ENCODE data around the gene PPP1R16B. TPM values are rescaled to one million over a fixed set of nuclear protein-coding genes. Genes with fewer than 3 reads are reported as not detected.

Gene PPP1R16B
- polyA plus RNA-seq, 3 donors, result 7.2 to 8.3 (median 7.3) TPM

DNA sequence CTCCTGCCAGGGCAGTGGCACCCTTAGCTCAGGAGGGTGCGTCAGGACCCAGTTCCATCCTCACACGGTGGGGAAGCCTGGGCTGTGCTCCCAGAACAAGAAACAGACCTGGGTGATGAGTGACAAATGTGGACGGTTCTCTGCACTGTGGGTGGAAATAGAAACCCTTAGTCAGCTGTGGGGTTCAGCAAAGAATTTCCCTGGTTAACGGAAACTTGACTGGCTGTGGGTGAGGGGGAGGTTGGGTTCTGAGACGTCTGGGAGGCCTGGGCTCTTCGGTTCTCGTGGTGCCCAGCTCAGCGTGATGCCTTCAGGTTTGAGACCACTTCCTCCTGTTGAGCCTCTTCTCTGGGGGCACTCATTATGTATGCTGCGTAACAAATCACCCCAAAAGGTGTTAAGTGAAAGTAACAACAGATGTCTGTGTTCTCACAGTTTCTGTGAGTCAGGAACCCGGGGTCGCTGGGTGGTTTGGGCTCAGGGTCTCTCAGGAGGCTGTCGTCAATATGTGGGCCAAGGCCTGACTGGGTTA lies 67.6 kb downstream of the PPP1R16B start:
- DNase-seq, result no peak

DNA sequence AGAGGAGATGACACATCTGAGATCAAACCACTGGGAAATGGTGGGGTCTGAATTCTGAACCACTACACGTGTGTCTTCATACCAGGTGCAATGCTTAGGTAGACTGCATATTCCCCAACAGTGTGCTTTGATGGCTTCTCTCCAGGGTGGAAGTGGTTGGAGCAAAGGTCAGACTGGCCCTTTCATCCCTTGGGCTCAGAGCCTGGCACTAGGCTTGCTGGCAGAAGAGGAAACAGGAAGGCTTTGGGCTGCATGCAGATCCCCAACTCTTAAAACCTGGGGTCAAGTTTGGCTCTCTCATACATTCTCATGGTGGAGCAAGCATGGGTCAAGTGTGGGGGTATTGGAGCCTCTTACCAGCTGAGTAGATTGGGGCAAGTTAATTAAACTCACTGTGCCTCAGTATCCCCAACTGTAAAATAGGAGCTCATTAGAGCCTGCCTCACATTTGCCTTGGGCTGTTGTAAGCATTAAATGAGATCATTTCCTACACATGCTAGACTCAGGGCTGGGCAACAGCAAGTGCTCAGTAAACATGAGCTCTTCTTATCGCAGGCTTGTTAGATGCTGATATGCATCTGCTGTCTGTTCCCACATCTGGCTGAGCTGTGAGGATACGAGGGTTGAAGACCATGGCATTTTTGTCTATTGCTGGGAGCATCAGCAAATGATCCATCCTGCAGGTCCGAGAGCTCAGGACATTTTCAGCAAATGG lies 69.1 kb downstream of the PPP1R16B start:
- DNase-seq, result no peak

DNA sequence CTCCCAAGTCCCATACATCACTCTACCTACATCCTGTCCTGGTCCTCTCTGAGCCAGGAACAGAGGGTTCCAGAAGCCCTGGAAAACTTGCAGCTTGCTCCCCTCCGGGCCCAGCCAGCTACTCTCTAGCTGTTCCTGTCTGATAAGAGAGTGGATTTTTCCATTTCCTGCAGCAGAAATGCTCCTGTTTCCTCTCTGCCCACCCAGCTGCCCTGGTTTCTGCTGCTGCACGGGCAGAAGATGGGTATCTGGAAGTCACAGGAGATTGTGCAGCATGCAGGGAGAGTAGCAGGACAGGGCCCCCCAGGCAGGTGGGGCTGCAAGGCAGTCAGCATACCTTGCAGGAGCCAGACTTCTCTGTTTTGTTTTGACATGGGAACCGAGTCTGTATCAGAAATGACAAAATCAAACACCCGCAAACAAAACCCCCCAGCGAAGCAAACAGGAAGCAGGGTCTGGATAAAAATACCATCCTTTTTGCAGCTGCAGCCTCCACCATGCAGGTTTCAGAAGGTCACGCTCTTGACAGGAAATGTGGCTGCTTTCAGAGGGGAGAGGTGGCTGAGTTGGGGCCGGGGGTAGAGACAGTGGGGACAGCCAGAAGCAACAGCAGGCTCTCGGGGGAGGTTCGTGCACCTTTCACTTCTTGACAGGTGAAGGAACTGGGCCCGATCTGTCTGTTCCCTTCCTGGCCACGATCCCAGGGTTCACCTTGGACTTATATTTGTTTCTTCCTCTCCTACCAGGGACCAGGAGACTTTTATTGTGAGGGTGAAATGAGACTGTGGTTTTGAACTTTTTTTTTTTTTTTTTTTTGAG lies 69.9 kb downstream of the PPP1R16B start:
- no peak for DNase-seq

DNA sequence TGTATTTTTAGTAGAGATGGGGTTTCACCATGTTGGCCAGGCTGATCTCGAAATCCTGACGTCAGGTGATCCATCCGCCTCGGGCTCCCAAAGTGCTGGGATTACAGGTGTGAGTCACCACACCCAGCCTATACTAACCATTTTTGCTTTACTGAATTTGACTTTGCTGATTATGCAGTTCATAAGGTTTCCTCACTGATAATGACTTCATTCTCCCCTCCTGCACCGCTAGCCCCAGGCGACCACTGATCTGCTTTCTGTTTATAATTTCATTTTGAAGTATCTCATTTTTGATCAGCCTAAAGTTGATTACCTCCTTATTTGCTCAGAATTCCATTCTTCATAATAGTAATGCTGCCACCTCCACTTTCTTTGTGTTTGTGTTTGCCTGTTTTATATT lies 72.0 kb downstream of the PPP1R16B start:
- no peak for DNase-seq

DNA sequence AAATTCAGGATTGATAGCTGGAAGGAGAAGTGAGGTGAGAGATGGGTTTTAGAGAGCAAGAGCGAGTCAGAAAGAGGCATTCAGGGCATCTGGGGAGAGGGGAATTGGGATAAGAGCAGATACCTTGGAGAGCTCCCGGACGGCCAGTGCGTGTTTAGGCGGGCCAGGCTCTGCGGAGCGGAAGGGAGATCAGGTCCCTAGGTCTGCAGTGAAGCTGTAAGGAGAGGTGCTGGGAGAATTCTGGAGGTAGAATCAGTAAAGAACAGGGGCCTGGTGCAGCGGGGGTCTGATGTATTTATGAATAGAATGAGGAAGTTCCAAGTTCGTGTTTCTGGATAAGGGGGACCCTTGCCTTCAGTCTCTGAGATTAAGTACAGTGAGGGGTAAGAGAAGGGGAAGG lies 73.4 kb downstream of the PPP1R16B start:
- DNase-seq, result peak; percentile 61

- no peak for DNase-seq
These were observed 75.6 kb downstream of the PPP1R16B start for GRCh38 chr20:38880952-38881735.

DNA sequence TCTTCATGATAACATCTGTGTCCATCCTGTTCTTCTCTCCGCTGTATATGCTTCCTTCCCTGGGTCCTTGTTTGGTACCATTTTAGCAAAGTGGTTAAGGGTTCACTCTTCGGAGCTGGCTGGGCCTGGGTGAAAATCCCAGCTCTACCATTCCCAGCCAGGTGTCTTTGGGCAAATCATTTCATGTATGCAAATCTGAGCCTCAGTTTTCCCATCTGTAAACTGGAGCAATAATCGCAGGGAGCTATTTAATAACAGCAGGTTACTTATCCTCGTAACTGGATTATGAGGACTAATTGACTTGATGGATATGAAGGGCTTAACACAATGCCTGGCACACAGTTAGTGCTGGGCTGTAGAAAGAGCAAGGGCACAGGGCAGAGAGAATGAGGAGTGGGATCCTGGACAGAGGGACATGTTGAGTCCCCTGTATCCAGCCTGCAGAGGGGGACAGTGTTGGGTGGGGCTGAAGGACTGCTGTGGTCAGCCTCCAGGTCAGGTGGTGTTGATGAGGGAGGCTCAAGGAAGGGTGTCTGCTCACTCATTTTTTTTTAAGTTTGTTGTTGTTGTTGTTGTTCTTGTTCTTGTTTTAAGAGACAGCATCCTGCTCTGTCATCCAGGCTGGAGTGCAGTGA lies 76.4 kb downstream of the PPP1R16B start:
- DNase-seq, result no peak

DNA sequence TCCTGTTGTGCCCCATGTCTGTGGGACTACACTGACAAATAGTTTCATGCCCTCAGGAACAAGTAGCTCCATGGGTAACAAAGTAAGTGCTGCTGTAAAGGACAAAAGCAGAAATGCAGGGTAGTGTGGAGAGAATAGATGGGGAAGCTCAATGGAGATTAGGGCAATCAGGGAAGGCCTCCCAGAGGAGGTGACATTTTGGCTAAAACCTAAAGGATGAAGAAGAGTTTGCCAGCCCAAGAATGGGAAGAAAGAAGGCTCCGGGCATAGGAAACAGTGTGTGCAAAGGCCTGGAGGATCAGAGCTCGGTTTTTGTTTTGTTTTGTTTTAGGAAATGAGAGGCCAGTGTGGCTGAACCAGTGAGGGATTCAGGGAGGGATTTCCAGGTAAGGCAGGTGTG lies 77.1 kb downstream of the PPP1R16B start:
- no peak for DNase-seq

DNA sequence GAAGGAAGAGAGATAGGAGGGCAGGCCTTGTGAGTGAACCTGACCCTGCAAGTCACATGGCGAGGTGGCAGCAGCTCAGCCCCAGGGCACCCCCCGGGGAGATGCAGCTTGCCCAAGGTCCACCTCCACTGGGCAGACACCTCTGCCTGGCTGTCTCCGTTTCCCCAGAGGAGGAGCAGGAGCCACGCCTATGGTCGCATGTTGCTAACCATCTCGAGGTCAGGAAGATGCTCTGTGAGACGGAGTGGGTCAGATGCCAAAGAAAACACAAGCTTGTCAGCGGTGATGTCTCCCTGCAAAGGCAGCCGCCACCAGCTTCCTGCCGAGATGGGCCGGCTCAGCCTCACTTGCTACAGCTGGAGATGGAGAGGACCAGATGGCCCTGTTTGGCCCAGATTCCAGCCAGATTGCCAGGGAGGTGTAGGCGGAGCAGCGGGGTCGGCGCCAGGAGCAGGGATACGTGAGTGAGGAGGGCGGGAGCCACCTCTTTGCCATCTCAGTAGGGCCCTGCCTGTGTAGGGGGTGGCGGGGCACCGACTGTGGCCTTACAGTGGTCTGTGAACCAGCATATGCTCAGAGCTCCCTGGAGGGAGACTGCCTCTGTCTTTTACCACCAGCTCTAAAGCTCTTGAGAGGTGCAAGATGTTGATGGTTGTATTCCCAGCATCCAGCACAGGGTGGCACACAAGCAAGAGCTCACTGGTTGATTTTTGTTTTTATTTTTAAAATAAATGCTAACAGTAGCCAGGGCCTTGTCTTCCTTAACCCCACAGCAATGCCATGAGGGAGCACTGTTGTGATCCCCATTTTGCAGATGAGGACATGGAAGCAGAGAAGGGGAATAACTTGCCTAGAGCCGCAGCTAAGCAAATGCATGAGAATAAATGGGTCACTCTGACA lies 77.8 kb downstream of the PPP1R16B start:
- DNase-seq, result no peak

GRCh38 chr20:38883981-38884733 lies 78.7 kb downstream of the PPP1R16B start:
- no peak for DNase-seq

GRCh38 chr20:38885357-38885756 lies 79.9 kb downstream of the PPP1R16B start:
- no peak for DNase-seq

DNA sequence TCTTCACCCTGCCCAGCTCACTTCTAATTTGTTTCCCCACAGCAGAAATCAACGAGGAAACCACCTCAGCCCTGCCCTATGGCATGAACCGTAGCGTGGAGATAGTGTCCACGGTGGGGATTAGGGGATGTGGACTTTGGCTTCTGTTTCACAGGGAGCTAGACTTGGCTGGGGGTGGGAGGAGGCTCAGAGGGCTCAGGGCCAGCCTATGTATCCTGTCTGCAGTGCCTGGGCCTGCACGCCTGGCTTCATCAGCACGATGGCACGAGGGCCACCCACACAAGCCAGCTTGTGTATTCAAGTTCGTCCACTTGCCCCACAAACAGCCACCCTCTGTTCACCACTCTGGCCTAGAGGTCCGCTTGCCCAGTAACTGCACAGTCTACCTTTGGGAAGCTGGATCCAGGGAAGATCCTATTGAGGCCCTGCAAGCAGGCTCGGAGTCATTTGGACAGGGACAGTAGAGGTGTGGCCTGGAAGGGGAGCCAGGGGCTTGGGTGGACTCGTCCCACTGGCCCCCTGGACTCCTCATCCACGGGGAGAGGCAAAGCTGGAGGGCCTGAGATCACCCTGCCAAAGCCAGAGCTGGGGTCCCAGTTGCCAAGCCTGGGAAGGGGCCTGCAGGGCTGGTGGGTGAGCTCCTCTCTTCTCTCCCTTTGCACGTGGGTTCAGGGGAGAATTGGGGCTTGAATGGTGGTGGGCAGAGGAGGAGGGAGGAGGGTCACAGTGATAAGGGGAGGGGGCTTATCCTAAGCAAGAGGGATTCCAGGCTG lies 82.7 kb downstream of the PPP1R16B start:
- DNase-seq, result no peak

DNA sequence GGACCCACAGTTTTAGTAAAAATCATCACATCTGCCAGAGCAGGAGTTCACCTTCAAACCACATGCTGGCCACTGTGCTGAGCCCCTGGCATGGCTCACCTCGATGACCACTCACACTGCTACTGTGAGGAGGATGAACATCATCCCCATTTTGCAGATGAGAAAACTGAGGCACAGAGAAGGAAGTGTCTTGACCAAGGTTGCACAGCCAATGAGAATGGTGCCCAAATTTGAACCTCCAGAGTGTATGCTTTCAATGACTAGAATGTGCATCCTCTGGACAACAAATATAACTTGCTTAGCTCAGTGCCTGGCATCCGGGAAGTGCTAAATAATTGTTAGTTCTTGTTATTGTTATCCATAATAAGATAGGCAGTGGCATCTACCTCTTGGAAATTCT lies 83.6 kb downstream of the PPP1R16B start:
- no peak for DNase-seq

GRCh38 chr20:38889792-38890496 lies 84.4 kb downstream of the PPP1R16B start:
- no peak for DNase-seq

DNA sequence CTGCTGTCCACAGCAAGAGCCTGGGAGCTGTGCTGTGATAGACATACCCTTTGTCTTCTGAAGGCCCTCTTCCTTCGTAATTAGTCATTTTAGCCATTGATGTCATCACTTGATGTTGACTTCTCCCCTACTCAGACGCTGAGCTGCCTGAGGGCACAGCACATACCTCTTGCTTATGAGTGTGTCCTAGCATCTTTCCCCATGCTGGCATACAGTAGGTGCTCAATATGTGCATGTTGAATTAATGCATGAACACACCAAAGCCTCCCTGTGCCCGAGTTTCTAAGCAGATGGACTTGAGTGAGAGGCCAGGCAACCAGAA lies 85.0 kb downstream of the PPP1R16B start:
- DNase-seq, result no peak

GRCh38 chr20:38892091-38892981 lies 86.8 kb downstream of the PPP1R16B start:
- no peak for DNase-seq

- no peak for DNase-seq
These were observed 87.6 kb downstream of the PPP1R16B start for GRCh38 chr20:38893056-38893564.
